ENCODE results near the gene PDGFB. TPM values are rescaled to one million over a fixed set of nuclear protein-coding genes. Genes with fewer than 3 reads are reported as not detected.

The PDGFB gene
- total and polyA plus RNA-seq, 9 of the 15 experiments (the other 6 are each of a cell fraction or from before 2014, with no cell fraction given): 0.07 to 4.0 (median 0.48) TPM; not detected in 1

- no peaks in the 10 kb centered on the region; the same call in 2 of the 3 replicates for H3K36me3 ChIP-seq (ENCODE audit: control insufficient read depth, insufficient read depth, low read length)
- 51% methylated on average over 5 of the region's 8 CpGs for WGBS (ENCODE audit: insufficient coverage, low coverage, missing lambda C conversion rate)
- ChIA-PET CTCF (ENCODE audit: low intra/inter-chr PET ratio) (interaction anchor here (0.5 kb wide), 1 partner anchor 17 kb away, joined by 3 read pairs; no protein-coding TSS in a partner anchor), POLR2A (interaction anchor here (0.8 kb wide), 1 partner anchor 13 kb away, joined by 3 read pairs; no protein-coding TSS in a partner anchor)
- peaks cover 45 to 49% of the 10 kb centered on the region in 2 experiments for H3K4me1 ChIP-seq (replicated peaks in 1 of 2; ENCODE audit: control insufficient read depth in 2 of 2, insufficient read depth in 2 of 2, low read length in 2 of 2)
- ATAC-seq: no peak
- TF ChIP-seq ELK3 (CRISPR knock-in tag; IDR thresholded peaks at IDR 0.05) (no peak), CTCF (IDR thresholded peaks at IDR 0.05 in 2 of 3, conservative IDR thresholded peaks at IDR 0.05 in 1 of 3; ENCODE audit: insufficient read depth in 2 of 3, low read depth in 1 of 3, low read length in 3 of 3) (0 out of 6 replicates have a peak, but pooled peaks of 1 of the 3 experiments have one; percentile 2)
- H3K27me3 ChIP-seq (ENCODE audit: control insufficient read depth in 2 of 2, insufficient read depth in 2 of 2, low read length in 2 of 2): no peaks in the 10 kb centered on the region
- no peaks in the 10 kb centered on the region for H3K9me1 ChIP-seq (ENCODE audit: control insufficient read depth, insufficient read depth, low read length)
- no peak overlapping the region for H3K4me3 ChIP-seq
- no peak overlapping the region for H3K9ac ChIP-seq (ENCODE audit: insufficient read depth in 1 of 2, low read depth in 2 of 2, low read length in 2 of 2)
- H3K79me2 ChIP-seq (ENCODE audit: control insufficient read depth, insufficient read depth, low read length): no peaks in the 10 kb centered on the region
- intact Hi-C loops (cut with micrococcal nuclease): no loop called here
- H3K4me2 ChIP-seq (ENCODE audit: insufficient read depth, low read length): no peak overlapping the region
- peaks cover 13% of the 10 kb centered on the region for H3K9me3 ChIP-seq (replicated peaks; ENCODE audit: control insufficient read depth, insufficient read depth, low read depth, low read length)
- DNase-seq (ENCODE audit: extremely low read depth in 1 of 4, low spot score in 3 of 4): no peak
- H4K20me1 ChIP-seq (replicated peaks; ENCODE audit: control insufficient read depth, insufficient read depth, low read length): no peaks in the 10 kb centered on the region
- H3K27ac ChIP-seq (ENCODE audit: extremely low read depth, low read depth, low read length): no peak overlapping the region
- in situ Hi-C loops (cut with MboI): no loop called here
- no peak for FAIRE-seq
- BruUV-seq (replicated peaks): no TSS peak
- peak overlapping the region; percentile 66 for H2AFZ ChIP-seq (ENCODE audit: low read depth, low read length)
These were observed 42.4 kb upstream of the PDGFB start for GRCh38 chr22:39287076-39287725.

Data from K562 (cell line).